ENCODE data around the gene BSDC1.

DNA sequence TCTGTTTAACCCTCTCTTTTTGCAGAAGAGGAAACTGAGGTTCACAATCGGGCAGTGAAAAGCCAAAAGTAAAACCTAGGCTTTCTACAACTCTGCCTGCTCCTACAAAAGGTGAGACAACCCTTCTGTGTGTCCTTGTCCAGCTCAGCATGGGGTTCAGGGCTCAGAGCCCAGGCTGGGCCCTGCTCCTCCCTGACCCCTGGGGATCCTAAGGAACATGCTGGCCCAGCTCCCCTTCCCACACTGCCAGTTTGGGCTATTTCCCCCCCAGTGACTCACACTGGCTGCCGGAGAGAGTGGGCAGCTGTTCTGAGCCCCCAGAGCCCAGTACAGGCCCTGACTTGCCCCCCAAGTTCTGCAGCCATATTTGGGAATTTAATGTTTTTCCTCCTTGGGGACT lies 40.8 kb downstream of the BSDC1 start:
- TF ChIP-seq, protein P1, sequence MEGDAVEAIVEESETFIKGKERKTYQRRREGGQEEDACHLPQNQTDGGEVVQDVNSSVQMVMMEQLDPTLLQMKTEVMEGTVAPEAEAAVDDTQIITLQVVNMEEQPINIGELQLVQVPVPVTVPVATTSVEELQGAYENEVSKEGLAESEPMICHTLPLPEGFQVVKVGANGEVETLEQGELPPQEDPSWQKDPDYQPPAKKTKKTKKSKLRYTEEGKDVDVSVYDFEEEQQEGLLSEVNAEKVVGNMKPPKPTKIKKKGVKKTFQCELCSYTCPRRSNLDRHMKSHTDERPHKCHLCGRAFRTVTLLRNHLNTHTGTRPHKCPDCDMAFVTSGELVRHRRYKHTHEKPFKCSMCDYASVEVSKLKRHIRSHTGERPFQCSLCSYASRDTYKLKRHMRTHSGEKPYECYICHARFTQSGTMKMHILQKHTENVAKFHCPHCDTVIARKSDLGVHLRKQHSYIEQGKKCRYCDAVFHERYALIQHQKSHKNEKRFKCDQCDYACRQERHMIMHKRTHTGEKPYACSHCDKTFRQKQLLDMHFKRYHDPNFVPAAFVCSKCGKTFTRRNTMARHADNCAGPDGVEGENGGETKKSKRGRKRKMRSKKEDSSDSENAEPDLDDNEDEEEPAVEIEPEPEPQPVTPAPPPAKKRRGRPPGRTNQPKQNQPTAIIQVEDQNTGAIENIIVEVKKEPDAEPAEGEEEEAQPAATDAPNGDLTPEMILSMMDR (IDR thresholded peaks at IDR 0.05): no peak
- TF ChIP-seq ZFX (IDR thresholded peaks at IDR 0.05; ENCODE audit: borderline replicate concordance): no peak

Measured in 22Rv1 (cell line).